Lower leg skin (tissue), 3 donors: ENCODE results near the gene OR52N2.

Experiments
- POLR2A ChIP-seq, 2 donors: fragments of 450-650 bp; IDR thresholded peaks; one replicate each; pipeline ENCODE4 v1.6.1; 2016 to 2017; ENCODE audit warnings: antibody characterized with exemption in 2 of 2, mild to moderate bottlenecking in 1 of 2, moderate library complexity in 1 of 2
- TF ChIP-seq, protein P1 (sequence below), 3 donors: fragments of 450-650 bp; IDR thresholded peaks; one replicate each; pipeline ENCODE4 v1.5.1; 2016; ENCODE audit warnings: antibody characterized with exemption in 3 of 3, mild to moderate bottlenecking in 3 of 3, moderate library complexity in 2 of 3

DNA sequence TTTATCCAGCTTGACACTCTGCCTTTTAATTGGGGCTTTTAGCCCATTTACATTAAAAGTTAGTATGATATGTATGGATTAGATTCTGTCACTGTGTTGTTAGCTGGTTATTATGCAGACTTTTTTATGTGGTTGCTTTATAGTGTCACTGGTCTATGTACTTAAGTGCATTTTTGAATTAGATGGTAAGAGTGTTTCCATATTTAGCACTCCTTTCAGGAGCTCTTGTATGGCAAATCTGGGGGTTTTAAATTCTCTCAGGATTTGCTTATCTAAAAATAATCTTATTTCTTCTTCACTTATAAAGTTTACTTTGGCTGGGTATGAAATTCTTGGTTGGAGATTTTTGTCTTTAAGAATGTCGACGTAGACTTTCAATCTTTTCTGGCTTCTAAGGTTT is 29.0 kb downstream of the OR52N2 start:
- TF ChIP-seq, protein P1, sequence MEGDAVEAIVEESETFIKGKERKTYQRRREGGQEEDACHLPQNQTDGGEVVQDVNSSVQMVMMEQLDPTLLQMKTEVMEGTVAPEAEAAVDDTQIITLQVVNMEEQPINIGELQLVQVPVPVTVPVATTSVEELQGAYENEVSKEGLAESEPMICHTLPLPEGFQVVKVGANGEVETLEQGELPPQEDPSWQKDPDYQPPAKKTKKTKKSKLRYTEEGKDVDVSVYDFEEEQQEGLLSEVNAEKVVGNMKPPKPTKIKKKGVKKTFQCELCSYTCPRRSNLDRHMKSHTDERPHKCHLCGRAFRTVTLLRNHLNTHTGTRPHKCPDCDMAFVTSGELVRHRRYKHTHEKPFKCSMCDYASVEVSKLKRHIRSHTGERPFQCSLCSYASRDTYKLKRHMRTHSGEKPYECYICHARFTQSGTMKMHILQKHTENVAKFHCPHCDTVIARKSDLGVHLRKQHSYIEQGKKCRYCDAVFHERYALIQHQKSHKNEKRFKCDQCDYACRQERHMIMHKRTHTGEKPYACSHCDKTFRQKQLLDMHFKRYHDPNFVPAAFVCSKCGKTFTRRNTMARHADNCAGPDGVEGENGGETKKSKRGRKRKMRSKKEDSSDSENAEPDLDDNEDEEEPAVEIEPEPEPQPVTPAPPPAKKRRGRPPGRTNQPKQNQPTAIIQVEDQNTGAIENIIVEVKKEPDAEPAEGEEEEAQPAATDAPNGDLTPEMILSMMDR (IDR thresholded peaks at IDR 0.05), result no peak
- TF ChIP-seq POLR2A (IDR thresholded peaks at IDR 0.05), result no peak
